AG04449 (cell line): ENCODE results near the gene RHPN2.

Experiments used
- CTCF ChIA-PET: fragments of 350-600 bp; formaldehyde crosslinking; extraction: SDS; loops from one replicate; lab custom pipeline; 2021; ENCODE audit warnings: antibody characterized with exemption; lab: Yijun Ruan, JAX
- POLR2A ChIA-PET: fragments of 400-600, 350-600 bp; formaldehyde crosslinking; extraction: SDS; loops from one replicate; lab custom pipeline; 2020; ENCODE audit warnings: antibody characterized with exemption, inconsistent platforms; lab: Yijun Ruan, JAX
- DNase-seq: peaks from one replicate; pipeline ENCODE4 v3.0.0-alpha.2; 2010; ENCODE audit warnings: low read depth, low spot score
- H3K4me3 ChIP-seq: 2 replicates; pipeline ENCODE4 v1.5.1; 2011; ENCODE audit warnings: low read depth, mild to moderate bottlenecking, control low read depth, low read length
- TF ChIP-seq, protein P1 (sequence below): IDR thresholded peaks from one replicate; pipeline ENCODE4 v1.5.1; 2011; ENCODE audit warnings: mild to moderate bottlenecking, moderate library complexity, low read length, control low read depth, inconsistent platforms; ENCODE audit not compliant: insufficient read depth; ENCODE audit errors: missing control alignments

The RHPN2 gene

DNA sequence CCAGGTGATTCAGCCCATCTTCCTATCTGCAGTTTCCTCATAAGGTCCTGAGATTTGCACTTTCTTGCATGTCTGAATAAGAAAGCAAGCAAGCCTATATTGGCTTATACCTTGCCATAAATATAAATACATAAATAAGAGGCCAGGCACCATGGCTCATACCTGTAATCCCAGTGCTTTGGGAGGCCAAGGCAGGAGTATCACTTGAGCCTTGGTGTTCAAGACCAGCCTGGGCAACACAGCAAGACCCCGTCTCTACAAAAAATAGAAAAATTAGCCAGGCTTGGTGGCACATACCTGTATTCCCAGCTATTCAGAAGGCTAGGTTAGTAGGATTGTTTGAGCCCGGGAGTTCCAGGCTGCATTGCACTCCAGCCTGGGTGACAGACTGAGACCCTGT lies 10.8 kb upstream of the RHPN2 start:
- ChIA-PET POLR2A (no interaction called here), CTCF (no interaction called here)
- TF ChIP-seq, protein P1, sequence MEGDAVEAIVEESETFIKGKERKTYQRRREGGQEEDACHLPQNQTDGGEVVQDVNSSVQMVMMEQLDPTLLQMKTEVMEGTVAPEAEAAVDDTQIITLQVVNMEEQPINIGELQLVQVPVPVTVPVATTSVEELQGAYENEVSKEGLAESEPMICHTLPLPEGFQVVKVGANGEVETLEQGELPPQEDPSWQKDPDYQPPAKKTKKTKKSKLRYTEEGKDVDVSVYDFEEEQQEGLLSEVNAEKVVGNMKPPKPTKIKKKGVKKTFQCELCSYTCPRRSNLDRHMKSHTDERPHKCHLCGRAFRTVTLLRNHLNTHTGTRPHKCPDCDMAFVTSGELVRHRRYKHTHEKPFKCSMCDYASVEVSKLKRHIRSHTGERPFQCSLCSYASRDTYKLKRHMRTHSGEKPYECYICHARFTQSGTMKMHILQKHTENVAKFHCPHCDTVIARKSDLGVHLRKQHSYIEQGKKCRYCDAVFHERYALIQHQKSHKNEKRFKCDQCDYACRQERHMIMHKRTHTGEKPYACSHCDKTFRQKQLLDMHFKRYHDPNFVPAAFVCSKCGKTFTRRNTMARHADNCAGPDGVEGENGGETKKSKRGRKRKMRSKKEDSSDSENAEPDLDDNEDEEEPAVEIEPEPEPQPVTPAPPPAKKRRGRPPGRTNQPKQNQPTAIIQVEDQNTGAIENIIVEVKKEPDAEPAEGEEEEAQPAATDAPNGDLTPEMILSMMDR, result no peak
- H3K4me3 ChIP-seq, result no peak overlapping the region
- no peak for DNase-seq

GRCh38 chr19:33071887-33072286 lies 7.2 kb upstream of the RHPN2 start:
- POLR2A ChIA-PET, result no interaction called here

GRCh38 chr19:33067121-33067520 lies 2.4 kb upstream of the RHPN2 start:
- DNase-seq, result no peak
- ChIA-PET CTCF (interaction anchor here (0.7 to 1.8 kb wide), 3 partner anchors 8 to 58 kb away, joined by 3 to 8 read pairs (median 4); no protein-coding TSS in a partner anchor), POLR2A (no interaction called here)
- TF ChIP-seq, protein P1, result no peak
- no peak overlapping the region for H3K4me3 ChIP-seq

More at GRCh38 chr19:33071887-33072286, 7.2 kb upstream of the RHPN2 start:
- CTCF ChIA-PET, result no interaction called here
- H3K4me3 ChIP-seq, result no peak overlapping the region
- TF ChIP-seq, protein P1, result no peak
- DNase-seq, result no peak

DNA sequence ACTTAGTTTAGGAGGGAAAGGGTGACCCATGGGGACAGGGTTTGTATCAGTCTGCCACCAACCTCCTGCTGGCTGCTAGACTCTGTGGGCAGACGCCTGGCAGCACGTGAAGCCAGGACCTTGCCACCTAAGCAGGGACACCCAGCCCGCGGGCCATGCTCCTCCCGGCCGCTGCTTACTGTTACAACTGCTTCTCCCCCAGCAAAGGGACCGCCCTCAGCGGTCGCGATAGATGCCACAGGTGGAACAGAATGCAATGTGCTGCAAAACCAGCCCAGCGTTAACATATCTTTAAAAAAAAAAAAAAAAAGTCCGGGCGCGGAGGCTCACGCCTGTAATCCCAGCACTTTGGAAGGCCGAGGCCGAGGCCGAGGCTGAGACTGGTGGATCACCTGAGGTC lies 1.9 kb upstream of the RHPN2 start:
- ChIA-PET CTCF (interaction anchor here (1.8 kb wide), 1 partner anchor 11 kb away, joined by 8 read pairs; no protein-coding TSS in a partner anchor), POLR2A (no interaction called here)
- H3K4me3 ChIP-seq, result no peak overlapping the region
- no peak for DNase-seq
- TF ChIP-seq, protein P1, result no peak

DNA sequence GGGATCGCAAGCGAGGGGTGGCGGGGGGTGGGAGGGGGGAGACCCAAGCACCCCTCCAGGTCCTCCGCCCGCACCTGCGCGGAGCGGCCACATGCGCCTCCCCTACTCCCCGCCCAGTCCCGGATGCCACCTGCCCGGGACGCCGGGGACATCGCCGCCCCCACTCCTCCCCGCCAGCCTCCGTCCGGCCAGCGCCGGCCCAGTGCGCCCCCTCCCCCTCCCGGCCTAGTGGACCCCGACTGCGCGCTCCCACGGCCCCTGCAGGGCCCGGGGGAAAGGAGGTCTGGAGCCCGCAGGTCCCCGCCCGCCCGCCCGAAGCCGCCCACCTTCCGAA lies 263 bp downstream of the RHPN2 start:
- TF ChIP-seq, protein P1, result no peak
- no peak for DNase-seq
- POLR2A ChIA-PET, result no interaction called here
- peak overlapping the region; percentile 58 for H3K4me3 ChIP-seq
- CTCF ChIA-PET, result no interaction called here

GRCh38 chr19:33063753-33064457 lies 783 bp downstream of the RHPN2 start:
- H3K4me3 ChIP-seq, result peak overlapping the region; percentile 58
- ChIA-PET POLR2A (no interaction called here), CTCF (no interaction called here)
- TF ChIP-seq, protein P1, result no peak
- DNase-seq, result no peak
